Kidney (tissue), 14 donors: ENCODE data around the gene SDC4. TPM values are rescaled to one million over a fixed set of nuclear protein-coding genes. Genes with fewer than 3 reads are reported as not detected.

Experiments
- DNase-seq, 5 donors: peaks; one replicate each; pipeline ENCODE4 v3.0.0-alpha.2; 2013 to 2020
- FAIRE-seq: peaks from 2 replicates; lab custom pipeline; 2012; peaks lifted over from hg19 to GRCh38; lab: Jason Lieb, UNC
- H3K27ac ChIP-seq, 2 donors: one replicate each; pipeline ENCODE4 v1.7.0; 2013; ENCODE audit warnings: low read depth in 2 of 2, low read length in 2 of 2, inconsistent platforms in 1 of 2
- H3K27me3 ChIP-seq: one replicate; pipeline ENCODE4 v1.7.1; 2013; ENCODE audit warnings: low read length, inconsistent platforms; ENCODE audit not compliant: control insufficient read depth, insufficient read depth
- H3K36me3 ChIP-seq, 3 donors: one replicate each; pipeline versions ENCODE4 v1.7.0 to v1.7.1; 2013; ENCODE audit warnings: low read length in 3 of 3, control low read depth in 1 of 3, inconsistent platforms in 1 of 3; ENCODE audit not compliant: insufficient read depth in 3 of 3, control insufficient read depth in 2 of 3
- H3K4me1 ChIP-seq, 3 donors: one replicate each; pipeline versions ENCODE4 v1.7.0 to v1.7.1; 2013; ENCODE audit warnings: low read length in 3 of 3, inconsistent platforms in 1 of 3, low read depth in 1 of 3; ENCODE audit not compliant: control insufficient read depth in 2 of 3, insufficient read depth in 2 of 3
- H3K4me3 ChIP-seq, 3 donors: one replicate each; pipeline versions ENCODE4 v1.7.0 to v1.8.1; 2013; ENCODE audit warnings: low read length in 3 of 3, control low read depth in 1 of 3, inconsistent platforms in 1 of 3
- H3K9ac ChIP-seq, 3 donors: one replicate each; pipeline versions ENCODE4 v1.7.0 to v1.7.1; 2013; ENCODE audit warnings: low read length in 3 of 3, control low read depth in 1 of 3, inconsistent platforms in 1 of 3
- H3K9me3 ChIP-seq, 3 donors: one replicate each; pipeline versions ENCODE4 v1.7.0 to v1.7.1; 2013; ENCODE audit warnings: low read length in 3 of 3, control low read depth in 1 of 3, inconsistent platforms in 1 of 3; ENCODE audit not compliant: control insufficient read depth in 2 of 3, insufficient read depth in 1 of 3
- intact Hi-C: fragments of 100-400 bp; cut with DNase I; formaldehyde crosslinking; loops from one replicate; pipeline ENCODE4 v1.11.1; 2022
- polyA plus RNA-seq: library from polyadenylated mRNA; stranded (reverse); fragments of 350-450 nt; fragmentation: Illumina TruSeq; extraction: RNeasy Lipid Tissue Mini Kit (QIAGEN cat#74804); gene quantifications from one replicate; pipeline ENCODE4 v1.2.3, GENCODE V29; 2014; ENCODE audit warnings: low read depth, low replicate concordance; ENCODE audit not compliant: insufficient read depth
- total RNA-seq: library from RNA; stranded (reverse); fragmentation: NEBNext Ultra II Directional; extraction: Animal tissue kit (Norgen Biotek cat#: 25700); gene quantifications from one replicate; pipeline ENCODE4 v1.2.1, GENCODE V29; 2021
- TF ChIP-seq, protein P1 (sequence below): IDR thresholded peaks from 3 replicates; pipeline ENCODE4 v1.5.1; 2012; ENCODE audit warnings: mild to moderate bottlenecking, moderate library complexity, borderline replicate concordance; ENCODE audit not compliant: insufficient read depth; ENCODE audit errors: extremely low read depth
- donor health status: control.
- donor health status: control.
- donor health status: control.
- donor health status: control.
- donor health status: control.
- donor health status: DM: yes; HTN: yes; CAD: no.
- donor health status: Normal renal cell carcinoma (clear cell type).

The SDC4 gene
- total and polyA plus RNA-seq, 2 donors from 2014 or later = 242 to 397 TPM

DNA sequence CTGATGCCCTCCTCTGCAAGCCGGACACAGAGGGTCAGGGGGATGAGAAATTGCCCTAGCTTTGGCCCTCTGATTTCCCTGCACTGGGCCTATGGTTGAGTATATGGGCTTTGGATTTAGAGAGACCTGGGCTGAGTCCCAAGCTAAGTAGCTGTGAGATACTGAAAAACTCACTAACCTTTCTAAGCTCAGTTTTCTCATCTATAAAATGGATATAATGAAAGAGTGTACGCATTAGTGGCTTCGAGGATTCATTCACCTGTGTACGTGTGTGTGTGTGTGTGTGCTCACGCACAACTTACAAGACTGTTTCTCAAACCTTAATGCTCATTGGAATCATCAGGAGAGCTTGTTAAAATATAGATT lies 54.2 kb downstream of the SDC4 start:
- FAIRE-seq = no peak
- TF ChIP-seq, protein P1, sequence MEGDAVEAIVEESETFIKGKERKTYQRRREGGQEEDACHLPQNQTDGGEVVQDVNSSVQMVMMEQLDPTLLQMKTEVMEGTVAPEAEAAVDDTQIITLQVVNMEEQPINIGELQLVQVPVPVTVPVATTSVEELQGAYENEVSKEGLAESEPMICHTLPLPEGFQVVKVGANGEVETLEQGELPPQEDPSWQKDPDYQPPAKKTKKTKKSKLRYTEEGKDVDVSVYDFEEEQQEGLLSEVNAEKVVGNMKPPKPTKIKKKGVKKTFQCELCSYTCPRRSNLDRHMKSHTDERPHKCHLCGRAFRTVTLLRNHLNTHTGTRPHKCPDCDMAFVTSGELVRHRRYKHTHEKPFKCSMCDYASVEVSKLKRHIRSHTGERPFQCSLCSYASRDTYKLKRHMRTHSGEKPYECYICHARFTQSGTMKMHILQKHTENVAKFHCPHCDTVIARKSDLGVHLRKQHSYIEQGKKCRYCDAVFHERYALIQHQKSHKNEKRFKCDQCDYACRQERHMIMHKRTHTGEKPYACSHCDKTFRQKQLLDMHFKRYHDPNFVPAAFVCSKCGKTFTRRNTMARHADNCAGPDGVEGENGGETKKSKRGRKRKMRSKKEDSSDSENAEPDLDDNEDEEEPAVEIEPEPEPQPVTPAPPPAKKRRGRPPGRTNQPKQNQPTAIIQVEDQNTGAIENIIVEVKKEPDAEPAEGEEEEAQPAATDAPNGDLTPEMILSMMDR = no peak
- Histone ChIP-seq H3K4me3 (peak overlapping the region in 1 of 3 donors; percentile 51), H3K36me3 (no peaks in the 10 kb centered on the region), H3K9ac (no peak overlapping the region), H3K4me1 (no peaks in the 10 kb centered on the region), H3K9me3 (no peaks in the 10 kb centered on the region), H3K27ac (no peak overlapping the region), H3K27me3 (no peaks in the 10 kb centered on the region)
- no peak for DNase-seq
- intact Hi-C loops = no loop called here

DNA sequence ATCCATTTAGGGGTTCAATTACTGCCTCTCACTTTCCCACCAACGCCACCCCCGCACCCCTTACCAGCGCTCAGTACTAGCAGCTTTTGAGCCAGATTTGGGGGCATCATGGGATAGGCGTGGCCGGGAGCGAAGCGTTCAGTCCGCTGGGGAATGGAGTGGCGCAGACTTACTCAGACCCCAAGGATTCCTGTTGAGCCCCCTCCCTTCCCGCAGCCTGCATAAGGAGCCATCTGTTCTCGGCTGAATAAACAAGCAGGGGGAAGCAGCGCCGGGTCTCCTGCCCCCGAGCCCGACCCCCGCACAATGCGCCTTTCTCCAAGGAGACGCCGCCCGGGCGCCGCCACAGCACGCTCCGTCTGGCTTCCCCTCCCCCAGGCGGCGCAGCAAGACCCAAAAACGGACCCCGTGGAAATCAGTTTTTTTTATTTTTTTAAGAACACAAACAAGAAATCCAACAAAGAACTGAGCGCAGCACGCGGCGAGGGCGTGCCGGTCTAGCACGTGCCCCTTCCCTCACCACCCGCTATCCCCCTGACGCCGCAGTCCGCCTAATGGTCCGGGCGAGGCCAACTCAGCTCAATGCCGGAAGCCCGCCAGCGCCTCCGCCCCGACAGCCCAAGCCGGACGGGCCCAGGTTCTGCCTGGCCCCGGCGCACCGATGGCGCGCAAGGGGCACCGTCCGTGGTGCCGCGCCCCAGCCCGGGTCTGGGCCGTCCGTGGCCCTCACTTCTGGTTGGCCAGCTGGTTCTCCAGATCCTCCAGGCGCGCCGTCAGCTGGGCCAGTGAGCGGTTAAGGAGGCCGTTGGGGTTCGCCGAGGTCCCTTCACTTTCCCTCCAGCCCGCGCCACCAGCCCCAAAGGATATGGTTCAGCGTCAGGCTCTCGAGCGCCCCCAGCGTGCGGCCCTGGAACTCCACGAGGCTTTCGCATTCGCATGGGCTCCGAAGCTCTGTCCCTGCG lies 54.9 kb downstream of the SDC4 start:
- intact Hi-C loops = no loop called here

DNA sequence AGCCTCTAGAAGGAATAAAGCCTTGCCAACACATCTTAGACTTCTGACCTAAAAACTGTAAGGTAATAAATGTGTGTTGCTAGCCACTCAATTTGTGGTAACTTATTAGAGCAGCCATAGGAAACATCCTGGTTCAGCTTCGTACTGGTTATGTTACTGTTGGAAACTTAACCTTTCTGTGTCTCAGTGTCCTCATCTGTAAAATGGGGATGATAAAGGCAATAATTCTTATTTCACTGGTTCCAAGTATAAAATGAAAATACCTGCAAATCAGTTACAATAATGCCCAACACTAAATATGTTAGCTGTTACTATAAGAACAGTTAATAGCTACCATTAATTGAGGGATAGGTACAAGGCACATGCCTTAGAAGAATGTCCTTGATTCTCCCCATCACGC lies 55.9 kb downstream of the SDC4 start:
- DNase-seq (no peak), FAIRE-seq (no peak)
- Histone ChIP-seq H3K9me3 (no peaks in the 10 kb centered on the region), H3K27me3 (no peaks in the 10 kb centered on the region), H3K27ac (no peak overlapping the region), H3K36me3 (no peaks in the 10 kb centered on the region), H3K4me3 (no peak overlapping the region), H3K9ac (no peak overlapping the region), H3K4me1 (no peaks in the 10 kb centered on the region)
- TF ChIP-seq, protein P1 = no peak
- intact Hi-C loops = no loop called here

More for the DNA sequence above, 54.9 kb downstream of the SDC4 start:
- Histone ChIP-seq H3K36me3 (no peaks in the 10 kb centered on the region), H3K9me3 (no peaks in the 10 kb centered on the region), H3K27ac (no peak overlapping the region), H3K4me1 (no peaks in the 10 kb centered on the region), H3K9ac (no peak overlapping the region), H3K4me3 (peak overlapping the region in 1 of 3 donors; percentile 51), H3K27me3 (no peaks in the 10 kb centered on the region)
- TF ChIP-seq, protein P1 = peak; percentile 75
- FAIRE-seq = no peak
- DNase-seq = peak; percentile 89 to 92 (median 90)
